Loucy (cell line): ENCODE results near the gene CLEC2L.

ENCODE experiments used
- H2AFZ ChIP-seq: fragments of 200-600 bp; sonication (generic); 2 replicates; pipeline ENCODE4 v1.6.0; 2016; ENCODE audit warnings: antibody characterized with exemption, mild to moderate bottlenecking, low read length, moderate library complexity
- H3F3A ChIP-seq: fragments of 200-600 bp; 2 replicates; pipeline ENCODE4 v1.6.0; 2016; ENCODE audit warnings: antibody characterized with exemption, low read depth, mild to moderate bottlenecking
- H3K27me3 ChIP-seq: fragments of 200-600 bp; sonication (generic); 2 replicates; pipeline ENCODE4 v1.6.1; 2014; ENCODE audit warnings: low read length, mild to moderate bottlenecking; ENCODE audit not compliant: insufficient read depth, poor library complexity, severe bottlenecking
- H3K36me3 ChIP-seq: fragments of 200-600 bp; sonication (generic); 2 replicates; pipeline ENCODE4 v1.6.1; 2016; ENCODE audit warnings: low read length; ENCODE audit not compliant: insufficient read depth
- H3K4me1 ChIP-seq: fragments of 200-600 bp; sonication (generic); 2 replicates; pipeline ENCODE4 v1.5.1; 2014; ENCODE audit warnings: low read length, mild to moderate bottlenecking; ENCODE audit not compliant: insufficient read depth, poor library complexity, severe bottlenecking
- H3K4me2 ChIP-seq: fragments of 200-600 bp; sonication (generic); 2 replicates; pipeline ENCODE4 v1.6.0; 2014; ENCODE audit warnings: antibody characterized with exemption, low read length, low read depth, mild to moderate bottlenecking; ENCODE audit not compliant: poor library complexity, severe bottlenecking
- H3K4me3 ChIP-seq: fragments of 200-600 bp; sonication (generic); 2 replicates; pipeline ENCODE4 v1.5.1; 2014; ENCODE audit warnings: low read length, mild to moderate bottlenecking, mixed read lengths; ENCODE audit not compliant: poor library complexity, severe bottlenecking
- H3K79me2 ChIP-seq: fragments of 200-600 bp; sonication (generic); 2 replicates; pipeline ENCODE4 v1.6.1; 2014; ENCODE audit warnings: low read length; ENCODE audit not compliant: insufficient read depth
- H3K9ac ChIP-seq: fragments of 200-600 bp; sonication (generic); 2 replicates; pipeline ENCODE4 v1.6.0; 2014; ENCODE audit warnings: mild to moderate bottlenecking, low read depth, low read length, moderate library complexity; ENCODE audit not compliant: poor library complexity, severe bottlenecking
- H3K9me2 ChIP-seq: fragments of 200-600 bp; sonication (generic); replicated peaks from 2 replicates; pipeline ENCODE4 v1.6.1; 2016; ENCODE audit warnings: low read depth, low read length, mixed read lengths
- H3K9me3 ChIP-seq: fragments of 200-600 bp; sonication (generic); 2 replicates; pipeline ENCODE4 v1.6.1; 2014; ENCODE audit warnings: mild to moderate bottlenecking, antibody characterized with exemption, low read length, low read depth; ENCODE audit not compliant: insufficient read depth
- H4K20me1 ChIP-seq: fragments of 200-600 bp; sonication (generic); 2 replicates; pipeline ENCODE4 v1.6.0; 2014; ENCODE audit warnings: antibody characterized with exemption, low read length, mild to moderate bottlenecking; ENCODE audit not compliant: insufficient read depth, poor library complexity, severe bottlenecking
- CTCF ChIP-seq: fragments of 200-600 bp; sonication (generic); conservative IDR thresholded peaks from 2 replicates; pipeline ENCODE4 v1.5.1; 2014; ENCODE audit warnings: mild to moderate bottlenecking, antibody characterized with exemption, low read length
- EZH2phosphoT487 ChIP-seq: fragments of 200-600 bp; IDR thresholded peaks from 2 replicates; pipeline ENCODE4 v1.6.1; 2018; ENCODE audit warnings: antibody characterized with exemption, mild to moderate bottlenecking, moderate library complexity, borderline replicate concordance

Gene CLEC2L

GRCh38 chr7:139566075-139566474 is 42.6 kb downstream of the CLEC2L start:
- Histone ChIP-seq H3K4me3 (no peak overlapping the region), H2AFZ (no peak overlapping the region), H3K4me1 (no peaks in the 10 kb centered on the region), H3K79me2 (no peaks in the 10 kb centered on the region), H3K4me2 (no peak overlapping the region), H3K9me3 (no peaks in the 10 kb centered on the region), H4K20me1 (no peaks in the 10 kb centered on the region), H3K36me3 (no peaks in the 10 kb centered on the region), H3K9me2 (no peaks in the 10 kb centered on the region), H3K9ac (no peak overlapping the region), H3K27me3 (no peaks in the 10 kb centered on the region), H3F3A (no peaks in the 10 kb centered on the region)
- TF ChIP-seq CTCF, result no peak
- no peak for TF ChIP-seq EZH2phosphoT487

GRCh38 chr7:139566736-139567646 is 43.5 kb downstream of the CLEC2L start:
- H3K4me3 ChIP-seq, result no peak overlapping the region
- H3K4me2 ChIP-seq, result no peak overlapping the region
- H3K79me2 ChIP-seq, result no peaks in the 10 kb centered on the region
- H3K9me3 ChIP-seq, result no peaks in the 10 kb centered on the region
- no peaks in the 10 kb centered on the region for H3K9me2 ChIP-seq
- H4K20me1 ChIP-seq, result no peaks in the 10 kb centered on the region
- no peaks in the 10 kb centered on the region for H3F3A ChIP-seq
- no peak overlapping the region for H2AFZ ChIP-seq
- no peak overlapping the region for H3K9ac ChIP-seq
- H3K4me1 ChIP-seq, result no peaks in the 10 kb centered on the region
- H3K27me3 ChIP-seq, result no peaks in the 10 kb centered on the region
- TF ChIP-seq EZH2phosphoT487 (no peak), CTCF (no peak)
- H3K36me3 ChIP-seq, result no peaks in the 10 kb centered on the region

GRCh38 chr7:139567647-139568345 is 44.3 kb downstream of the CLEC2L start:
- TF ChIP-seq EZH2phosphoT487 (no peak), CTCF (no peak)
- no peaks in the 10 kb centered on the region for H3K9me3 ChIP-seq
- no peaks in the 10 kb centered on the region for H3K36me3 ChIP-seq

More at GRCh38 chr7:139567647-139568345, 44.3 kb downstream of the CLEC2L start:
- no peaks in the 10 kb centered on the region for H3K4me1 ChIP-seq
- H2AFZ ChIP-seq, result no peak overlapping the region
- H3K27me3 ChIP-seq, result no peaks in the 10 kb centered on the region
- H3K4me2 ChIP-seq, result no peak overlapping the region
- no peaks in the 10 kb centered on the region for H3K79me2 ChIP-seq
- H3K9me2 ChIP-seq, result no peaks in the 10 kb centered on the region
- H3K9ac ChIP-seq, result no peak overlapping the region
- no peaks in the 10 kb centered on the region for H3F3A ChIP-seq
- no peak overlapping the region for H3K4me3 ChIP-seq
- H4K20me1 ChIP-seq, result no peaks in the 10 kb centered on the region
